DOHH2 (cell line): ENCODE results near the gene TRPC4AP.

ENCODE experiments used
- CTCF ChIP-seq: fragments of 200-600 bp; sonication (generic); IDR thresholded peaks from one replicate; pipeline ENCODE4 v1.5.1; 2014; ENCODE audit warnings: antibody characterized with exemption, mild to moderate bottlenecking, low read depth, low read length; ENCODE audit not compliant: poor library complexity, severe bottlenecking
- EZH2phosphoT487 ChIP-seq: fragments of 200-600 bp; sonication (generic); IDR thresholded peaks from 2 replicates; pipeline ENCODE4 v1.6.1; 2017; ENCODE audit warnings: borderline replicate concordance, mild to moderate bottlenecking, antibody characterized with exemption, low read length, moderate library complexity, mixed read lengths

- no peak for TF ChIP-seq CTCF
- no peak for TF ChIP-seq EZH2phosphoT487
These were observed 70.8 kb downstream of the TRPC4AP start for GRCh38 chr20:35021831-35022230.
